Upper lobe of left lung (tissue), 6 donors: ENCODE results near the gene LAMC1. TPM values are rescaled to one million over a fixed set of nuclear protein-coding genes. Genes with fewer than 3 reads are reported as not detected.

Experiments used
- ATAC-seq, 2 donors: fragments of 200-7000 bp; cut with Tn5 transposase; one replicate each; pipeline ENCODE4 v1.9.1; 2022; ENCODE audit warnings: mild to moderate bottlenecking in 2 of 2, moderate library complexity in 2 of 2; ENCODE audit not compliant: low FRiP score in 2 of 2
- DNase-seq, 2 donors: peaks; one replicate each; pipeline ENCODE4 v3.0.0-alpha.2; 2019 to 2020
- H3K27ac ChIP-seq, 4 donors: fragments of 200-600 bp; sonication (generic); one replicate each; pipeline ENCODE4 v1.5.1; 2016 to 2019
- H3K27me3 ChIP-seq, 4 donors: fragments of 200-600 bp; sonication (generic); one replicate each; pipeline ENCODE4 v1.5.1; 2017 to 2019
- H3K36me3 ChIP-seq, 4 donors: fragments of 200-600 bp; sonication (generic); one replicate each; pipeline ENCODE4 v1.5.1; 2016 to 2019
- H3K4me1 ChIP-seq, 4 donors: fragments of 200-600 bp; sonication (generic); one replicate each; pipeline ENCODE4 v1.5.1; 2018 to 2019
- H3K4me3 ChIP-seq, 4 donors: fragments of 200-600 bp; sonication (generic); one replicate each; pipeline ENCODE4 v1.5.1; 2017 to 2019; ENCODE audit warnings: mild to moderate bottlenecking in 2 of 4, moderate library complexity in 1 of 4
- H3K9me3 ChIP-seq, 4 donors: fragments of 200-600 bp; sonication (generic); one replicate each; pipeline ENCODE4 v1.5.1; 2018 to 2019
- EP300 ChIP-seq, 4 donors: sonication (generic); formaldehyde crosslinking; IDR thresholded peaks; one replicate each; pipeline ENCODE4 v1.5.1; 2017; ENCODE audit warnings: antibody characterized with exemption in 4 of 4, control low read depth in 2 of 4
- POLR2A ChIP-seq, 4 donors: fragments of 450-650 bp; IDR thresholded peaks; one replicate each; pipeline ENCODE4 v1.5.1; 2016 to 2017; ENCODE audit warnings: antibody characterized with exemption in 4 of 4, mild to moderate bottlenecking in 2 of 4
- POLR2AphosphoS5 ChIP-seq, 2 donors: sonication (generic); formaldehyde crosslinking; IDR thresholded peaks; one replicate each; pipeline ENCODE4 v1.5.1; 2017; ENCODE audit warnings: antibody characterized with exemption in 2 of 2
- WGBS, 2 donors: methylation state at CpG; one replicate each; pipeline ENCODE4 v1.1.5; 2017 to 2018; 5-methylcytosine and 5-hydroxymethylcytosine counted together
- total RNA-seq, 6 donors: library from RNA; depleted of rRNA in 4 of 6; stranded (reverse); fragments of >200 nt in 4 of 6; gene quantifications; one replicate each; pipeline versions ENCODE4 v1.1.0 to v1.2.1, GENCODE V29; 2016 to 2021
- TF ChIP-seq, protein P1 (sequence below), 6 experiments: fragments of 450-650 bp in 4 of 6; fragments of 200-600 bp in 2 of 6; sonication (generic) in 2 of 6; IDR thresholded peaks; one replicate each; pipeline ENCODE4 v1.5.1; 2016 to 2019; ENCODE audit warnings: antibody characterized with exemption in 6 of 6
- donor health status: DM: no; HTN: no; CAD: no; lungs with moderate emphysema.
- donor health status: DM: no; HTN: yes; CAD: no; lungs with severe emphysema.

LAMC1 gene
- total RNA-seq, 6 donors from 2014 or later: 92.0 to 232 (median 134) TPM

DNA sequence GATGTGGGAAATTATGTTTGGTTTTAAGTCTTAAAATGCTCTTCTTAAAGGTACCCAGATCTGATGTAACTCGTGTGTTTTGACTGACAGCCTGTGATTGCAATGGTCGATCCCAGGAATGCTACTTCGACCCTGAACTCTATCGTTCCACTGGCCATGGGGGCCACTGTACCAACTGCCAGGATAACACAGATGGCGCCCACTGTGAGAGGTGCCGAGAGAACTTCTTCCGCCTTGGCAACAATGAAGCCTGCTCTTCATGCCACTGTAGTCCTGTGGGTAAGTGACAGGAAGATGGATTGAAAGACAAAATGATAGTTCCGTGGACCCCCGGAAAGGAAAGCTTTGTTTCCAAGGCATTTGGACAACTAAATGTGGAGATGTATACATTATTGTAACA lies 91.2 kb downstream of the LAMC1 start:
- 93 to 95% methylated on average over 9 of the region's 9 CpGs for WGBS, 2 donors

DNA sequence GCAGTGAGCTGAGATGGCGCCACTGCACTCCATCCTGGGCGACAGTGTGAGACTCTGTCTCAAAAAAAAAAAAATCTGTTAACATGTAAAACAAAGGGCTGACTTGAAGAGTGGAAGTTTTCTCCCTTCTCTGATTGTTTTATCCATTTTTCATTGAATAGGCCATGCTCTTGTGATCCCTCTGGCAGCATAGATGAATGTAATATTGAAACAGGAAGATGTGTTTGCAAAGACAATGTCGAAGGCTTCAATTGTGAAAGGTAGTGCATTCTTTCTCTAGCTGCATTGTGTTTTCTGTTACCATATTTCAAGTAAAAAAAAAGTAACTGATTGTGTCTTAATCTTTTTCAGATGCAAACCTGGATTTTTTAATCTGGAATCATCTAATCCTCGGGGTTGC lies 93.2 kb downstream of the LAMC1 start:
- peaks cover 2 to 66% (median 32%) of the 10 kb centered on the region in 4 donors for H3K36me3 ChIP-seq
- H3K4me1 ChIP-seq: no peaks in the 10 kb centered on the region
- TF ChIP-seq EP300 (IDR thresholded peaks at IDR 0.05): no peak
- TF ChIP-seq POLR2A (IDR thresholded peaks at IDR 0.05): no peak
- TF ChIP-seq, protein P1, sequence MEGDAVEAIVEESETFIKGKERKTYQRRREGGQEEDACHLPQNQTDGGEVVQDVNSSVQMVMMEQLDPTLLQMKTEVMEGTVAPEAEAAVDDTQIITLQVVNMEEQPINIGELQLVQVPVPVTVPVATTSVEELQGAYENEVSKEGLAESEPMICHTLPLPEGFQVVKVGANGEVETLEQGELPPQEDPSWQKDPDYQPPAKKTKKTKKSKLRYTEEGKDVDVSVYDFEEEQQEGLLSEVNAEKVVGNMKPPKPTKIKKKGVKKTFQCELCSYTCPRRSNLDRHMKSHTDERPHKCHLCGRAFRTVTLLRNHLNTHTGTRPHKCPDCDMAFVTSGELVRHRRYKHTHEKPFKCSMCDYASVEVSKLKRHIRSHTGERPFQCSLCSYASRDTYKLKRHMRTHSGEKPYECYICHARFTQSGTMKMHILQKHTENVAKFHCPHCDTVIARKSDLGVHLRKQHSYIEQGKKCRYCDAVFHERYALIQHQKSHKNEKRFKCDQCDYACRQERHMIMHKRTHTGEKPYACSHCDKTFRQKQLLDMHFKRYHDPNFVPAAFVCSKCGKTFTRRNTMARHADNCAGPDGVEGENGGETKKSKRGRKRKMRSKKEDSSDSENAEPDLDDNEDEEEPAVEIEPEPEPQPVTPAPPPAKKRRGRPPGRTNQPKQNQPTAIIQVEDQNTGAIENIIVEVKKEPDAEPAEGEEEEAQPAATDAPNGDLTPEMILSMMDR (IDR thresholded peaks at IDR 0.05): no peak
- TF ChIP-seq POLR2AphosphoS5 (IDR thresholded peaks at IDR 0.05): no peak
- H3K4me3 ChIP-seq: no peak overlapping the region
- no peak overlapping the region for H3K27ac ChIP-seq
- DNase-seq (no peak), ATAC-seq (no peak)
- H3K9me3 ChIP-seq: no peaks in the 10 kb centered on the region
- no peaks in the 10 kb centered on the region for H3K27me3 ChIP-seq
- 50 to 76% methylated on average over 4 of the region's 4 CpGs for WGBS, 2 donors

More for the DNA sequence above, 91.2 kb downstream of the LAMC1 start:
- no peak for ATAC-seq
- TF ChIP-seq, protein P1 (IDR thresholded peaks at IDR 0.05): no peak
- no peak for TF ChIP-seq EP300 (IDR thresholded peaks at IDR 0.05)
- no peak for TF ChIP-seq POLR2AphosphoS5 (IDR thresholded peaks at IDR 0.05)
- no peak for TF ChIP-seq POLR2A (IDR thresholded peaks at IDR 0.05)
- no peaks in the 10 kb centered on the region for H3K27me3 ChIP-seq
- DNase-seq: no peak
- no peak overlapping the region for H3K4me3 ChIP-seq
- H3K9me3 ChIP-seq: no peaks in the 10 kb centered on the region
- peaks cover 2 to 54% (median 28%) of the 10 kb centered on the region in 4 donors for H3K36me3 ChIP-seq
- no peak overlapping the region for H3K27ac ChIP-seq
- no peaks in the 10 kb centered on the region for H3K4me1 ChIP-seq

DNA sequence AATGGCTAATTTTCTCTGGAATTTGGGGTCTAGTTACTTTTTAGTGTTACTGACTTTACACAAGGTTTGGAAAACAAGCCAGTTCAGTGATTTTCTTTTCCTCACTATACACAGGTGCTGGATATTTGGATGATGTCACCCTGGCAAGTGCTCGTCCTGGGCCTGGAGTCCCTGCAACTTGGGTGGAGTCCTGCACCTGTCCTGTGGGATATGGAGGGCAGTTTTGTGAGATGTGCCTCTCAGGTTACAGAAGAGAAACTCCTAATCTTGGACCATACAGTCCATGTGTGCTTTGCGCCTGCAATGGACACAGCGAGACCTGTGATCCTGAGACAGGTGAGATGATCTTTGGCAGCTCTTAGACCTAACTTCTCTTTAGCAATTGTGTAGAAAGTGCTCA lies 98.4 kb downstream of the LAMC1 start:
- H3K4me3 ChIP-seq: no peak overlapping the region
- H3K36me3 ChIP-seq: peaks cover 10 to 95% (median 46%) of the 10 kb centered on the region in 4 donors
- H3K4me1 ChIP-seq: peaks cover 3 to 25% (median 11%) of the 10 kb centered on the region in 4 donors
- WGBS, 2 donors: 93 to 97% methylated on average over 3 of the region's 3 CpGs
- H3K9me3 ChIP-seq: no peaks in the 10 kb centered on the region
- no peak for TF ChIP-seq POLR2AphosphoS5 (IDR thresholded peaks at IDR 0.05)
- TF ChIP-seq, protein P1 (IDR thresholded peaks at IDR 0.05): no peak
- TF ChIP-seq EP300 (IDR thresholded peaks at IDR 0.05): no peak
- H3K27me3 ChIP-seq: no peaks in the 10 kb centered on the region
- no peak overlapping the region for H3K27ac ChIP-seq
- no peak for ATAC-seq
- no peak for DNase-seq

DNA sequence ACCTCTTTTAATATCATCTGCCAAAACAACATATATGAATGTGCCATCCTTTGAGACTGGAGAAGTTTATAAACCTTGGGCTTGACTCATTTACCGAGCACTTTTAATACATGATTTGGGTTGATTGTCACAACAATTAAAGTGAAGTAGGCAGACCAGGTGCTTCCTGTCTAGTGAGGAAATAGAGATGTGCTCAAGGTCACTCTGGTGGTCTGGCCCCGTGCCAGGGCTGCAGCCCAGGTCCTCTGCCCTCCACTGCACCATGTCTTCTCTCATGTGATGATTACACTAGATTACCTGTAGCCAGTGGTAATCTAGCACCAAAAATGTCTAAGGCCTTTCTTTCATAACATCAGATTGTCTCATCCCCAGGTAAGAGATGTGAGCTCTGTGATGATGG lies 101.0 kb downstream of the LAMC1 start:
- peak in 1 of 2 donors; percentile 43 for DNase-seq
- WGBS, 2 donors: 39 to 49% methylated on average over 2 of the region's 2 CpGs
- H3K27me3 ChIP-seq: no peaks in the 10 kb centered on the region
- TF ChIP-seq EP300 (IDR thresholded peaks at IDR 0.05) (no peak), POLR2A (IDR thresholded peaks at IDR 0.05) (no peak), POLR2AphosphoS5 (IDR thresholded peaks at IDR 0.05) (no peak)
- TF ChIP-seq, protein P1 (IDR thresholded peaks at IDR 0.05): no peak
- no peak for ATAC-seq
- peaks cover 13 to 90% (median 34%) of the 10 kb centered on the region in 4 donors for H3K36me3 ChIP-seq
- H3K4me1 ChIP-seq: peaks cover 3 to 27% (median 13%) of the 10 kb centered on the region in 4 donors
- H3K9me3 ChIP-seq: no peaks in the 10 kb centered on the region
- no peak overlapping the region for H3K4me3 ChIP-seq
- peak overlapping the region in 1 of 4 donors; percentile 35 for H3K27ac ChIP-seq
